Transverse colon (tissue), 4 donors: ENCODE measurements around the gene LSM11.

Source experiments
- CTCF ChIP-seq, 5 experiments: fragments of 200-600 bp in 3 of 5; fragments of 450-650 bp in 2 of 5; sonication (generic) in 3 of 5; IDR thresholded peaks; 1 replicate in 2 of 5; 2 replicates in 3 of 5; pipeline ENCODE4 v1.5.1; 2016 to 2017; ENCODE audit warnings: antibody characterized with exemption in 5 of 5, inconsistent platforms in 3 of 5, mild to moderate bottlenecking in 2 of 5, moderate library complexity in 1 of 5
- POLR2A ChIP-seq: fragments of 450-650 bp; IDR thresholded peaks from one replicate; pipeline ENCODE4 v1.6.1; 2016; ENCODE audit warnings: antibody characterized with exemption, mild to moderate bottlenecking, moderate library complexity
- POLR2AphosphoS5 ChIP-seq, 3 donors: sonication (generic); formaldehyde crosslinking; IDR thresholded peaks; one replicate each; pipeline ENCODE4 v1.6.1; 2016; ENCODE audit warnings: antibody characterized with exemption in 3 of 3

- TF ChIP-seq POLR2AphosphoS5 (IDR thresholded peaks at IDR 0.05) (no peak), POLR2A (no peak), CTCF (IDR thresholded peaks at IDR 0.05) (no peak)
Measured at GRCh38 chr5:157713830-157714595, 29.5 kb upstream of the LSM11 start.
